Right atrium auricular region (tissue), 2 donors: ENCODE measurements around the gene LCE2A. TPM values are rescaled to one million over a fixed set of nuclear protein-coding genes. Genes with fewer than 3 reads are reported as not detected.
"Not testable (repeated sequence)": the region's sequence is repeated elsewhere in the genome, so short reads cannot be mapped to it uniquely, and the experiment has no call there.

Experiments used
- DNase-seq: peaks from one replicate; pipeline ENCODE4 v3.0.0-alpha.2; 2019; ENCODE audit warnings: low spot score
- H3K27ac ChIP-seq, 2 donors: fragments of 200-600 bp; sonication (generic); 1 replicate in 1 of 2; 2 replicates in 1 of 2; pipeline ENCODE4 v1.5.1; 2016 to 2019
- H3K27me3 ChIP-seq, 2 donors: fragments of 200-600 bp; sonication (generic); one replicate each; pipeline versions ENCODE4 v1.5.1 to v1.6.0; 2017 to 2019
- H3K36me3 ChIP-seq: fragments of 200-600 bp; sonication (generic); one replicate; pipeline ENCODE4 v1.5.1; 2016
- H3K4me1 ChIP-seq, 2 donors: fragments of 200-600 bp; sonication (generic); one replicate each; pipeline versions ENCODE4 v1.5.1 to v1.6.0; 2017 to 2019
- H3K4me3 ChIP-seq, 2 donors: fragments of 200-600 bp; sonication (generic); 1 replicate in 1 of 2; 2 replicates in 1 of 2; pipeline ENCODE4 v1.5.1; 2017 to 2019; ENCODE audit warnings: mild to moderate bottlenecking in 1 of 2, moderate library complexity in 1 of 2
- H3K9me3 ChIP-seq, 2 donors: fragments of 200-600 bp; sonication (generic); one replicate each; pipeline ENCODE4 v1.5.1; 2019
- CTCF ChIP-seq, 2 donors: fragments of 200-600 bp; sonication (generic); IDR thresholded peaks; one replicate each; pipeline ENCODE4 v1.5.1; 2019; ENCODE audit warnings: antibody characterized with exemption in 2 of 2
- total RNA-seq, 2 donors: library from RNA; depleted of rRNA; stranded (reverse); fragments of >200 nt; gene quantifications; one replicate each; pipeline ENCODE4 v1.1.0, GENCODE V29; 2016

The LCE2A gene
- total RNA-seq, 2 donors from 2014 or later: not detected

DNA sequence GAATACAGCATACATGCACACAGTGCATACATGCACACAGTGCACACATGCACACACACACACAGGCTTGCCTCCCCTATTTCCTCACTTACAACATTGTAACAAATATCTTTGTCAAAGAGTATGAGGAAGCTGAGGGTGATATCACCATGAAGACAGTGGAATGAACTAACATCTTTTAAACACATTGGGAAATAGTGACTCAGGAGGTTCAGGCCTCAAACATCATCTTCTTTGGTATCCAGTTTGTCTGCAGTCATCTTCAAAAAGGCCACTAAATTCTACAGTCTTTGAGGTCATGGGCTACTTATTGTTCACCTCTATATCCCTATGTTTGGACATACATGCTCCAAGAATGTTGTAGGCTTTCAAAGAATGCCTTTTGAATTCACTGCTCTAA, 14.3 kb upstream of the LCE2A start:
- no peak for DNase-seq
- Histone ChIP-seq H3K27ac (no peak overlapping the region), H3K4me1 (no peaks in the 10 kb centered on the region), H3K9me3 (peaks cover 0 to 3% of the 10 kb centered on the region in 2 donors), H3K27me3 (no peaks in the 10 kb centered on the region), H3K4me3 (no peak overlapping the region), H3K36me3 (no peaks in the 10 kb centered on the region)
- TF ChIP-seq CTCF (IDR thresholded peaks at IDR 0.05): no peak

GRCh38 chr1:152685823-152686222, 12.3 kb upstream of the LCE2A start, which contains the start of gene LCE2B:
Gene LCE2B, plus strand, starts transcription at chr1:152686123. Its CDS starts 721 bp downstream, at chr1:152686844.
- H3K9me3 ChIP-seq, H3K4me3 ChIP-seq, DNase-seq, H3K4me1 ChIP-seq, H3K27ac ChIP-seq, H3K36me3 ChIP-seq, H3K27me3 ChIP-seq: not testable (repeated sequence)

GRCh38 chr1:152699746-152700145, 1.6 kb downstream of the LCE2A start:
- Histone ChIP-seq H3K27ac (no peak overlapping the region), H3K27me3 (no peaks in the 10 kb centered on the region), H3K36me3 (no peaks in the 10 kb centered on the region), H3K4me1 (no peaks in the 10 kb centered on the region), H3K9me3 (no peaks in the 10 kb centered on the region), H3K4me3 (no peak overlapping the region)
- TF ChIP-seq CTCF (IDR thresholded peaks at IDR 0.05): no peak
- no peak for DNase-seq

GRCh38 chr1:152707860-152708259, 9.7 kb downstream of the LCE2A start, which contains the start of gene LCE4A:
Gene LCE4A, plus strand, starts transcription at chr1:152708160. Its CDS starts 916 bp downstream, at chr1:152709076.
- no peak for DNase-seq
- TF ChIP-seq CTCF (IDR thresholded peaks at IDR 0.05): no peak
- no peaks in the 10 kb centered on the region for H3K4me1 ChIP-seq

GRCh38 chr1:152718238-152718637, 20.1 kb downstream of the LCE2A start:
- no peak for DNase-seq
- H3K4me3 ChIP-seq: no peak overlapping the region
- TF ChIP-seq CTCF (IDR thresholded peaks at IDR 0.05): no peak
- H3K9me3 ChIP-seq: peaks cover 0 to 13% of the 10 kb centered on the region in 2 donors
- H3K27ac ChIP-seq: no peak overlapping the region
- H3K27me3 ChIP-seq: no peaks in the 10 kb centered on the region
- H3K36me3 ChIP-seq: no peaks in the 10 kb centered on the region
- no peaks in the 10 kb centered on the region for H3K4me1 ChIP-seq

More at GRCh38 chr1:152707860-152708259, 9.7 kb downstream of the LCE2A start, which contains the start of gene LCE4A:
- Histone ChIP-seq H3K36me3 (no peaks in the 10 kb centered on the region), H3K9me3 (no peaks in the 10 kb centered on the region), H3K27me3 (no peaks in the 10 kb centered on the region), H3K4me3 (no peak within 1 kb of the TSS), H3K27ac (no peak within 1 kb of the TSS)

DNA sequence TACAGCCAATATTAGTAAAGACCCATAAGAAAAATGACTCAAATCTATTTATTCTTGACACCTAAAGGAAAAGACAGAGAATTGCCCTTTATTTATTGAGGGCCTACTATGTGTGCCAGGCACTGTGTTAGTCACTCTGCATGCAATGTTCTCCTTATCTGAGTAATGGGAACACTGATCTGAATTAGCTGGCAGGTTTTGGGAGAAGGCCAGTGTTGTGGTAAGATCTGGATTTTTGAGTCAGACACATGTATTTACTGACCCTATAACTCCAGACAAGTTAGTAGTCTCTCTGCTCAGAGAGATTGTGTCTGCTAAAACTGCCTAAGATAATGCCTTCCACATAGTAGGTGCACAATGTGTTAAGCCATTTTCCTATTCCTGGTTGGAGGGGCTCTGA, 27.1 kb downstream of the LCE2A start:
- no peak for DNase-seq
- Histone ChIP-seq H3K27me3 (no peaks in the 10 kb centered on the region), H3K36me3 (no peaks in the 10 kb centered on the region), H3K4me1 (no peaks in the 10 kb centered on the region), H3K27ac (no peak overlapping the region), H3K9me3 (no peaks in the 10 kb centered on the region), H3K4me3 (no peak overlapping the region)
- no peak for TF ChIP-seq CTCF (IDR thresholded peaks at IDR 0.05)
